HG03095 (cell line): ENCODE results near the gene DDOST.

Source experiments
- ATAC-seq: cut with Tn5 transposase; IDR thresholded peaks from one replicate; pipeline ENCODE4 v1.9.1; 2021; ENCODE audit warnings: moderate library complexity; ENCODE audit not compliant: unreplicated experiment

DDOST gene

DNA sequence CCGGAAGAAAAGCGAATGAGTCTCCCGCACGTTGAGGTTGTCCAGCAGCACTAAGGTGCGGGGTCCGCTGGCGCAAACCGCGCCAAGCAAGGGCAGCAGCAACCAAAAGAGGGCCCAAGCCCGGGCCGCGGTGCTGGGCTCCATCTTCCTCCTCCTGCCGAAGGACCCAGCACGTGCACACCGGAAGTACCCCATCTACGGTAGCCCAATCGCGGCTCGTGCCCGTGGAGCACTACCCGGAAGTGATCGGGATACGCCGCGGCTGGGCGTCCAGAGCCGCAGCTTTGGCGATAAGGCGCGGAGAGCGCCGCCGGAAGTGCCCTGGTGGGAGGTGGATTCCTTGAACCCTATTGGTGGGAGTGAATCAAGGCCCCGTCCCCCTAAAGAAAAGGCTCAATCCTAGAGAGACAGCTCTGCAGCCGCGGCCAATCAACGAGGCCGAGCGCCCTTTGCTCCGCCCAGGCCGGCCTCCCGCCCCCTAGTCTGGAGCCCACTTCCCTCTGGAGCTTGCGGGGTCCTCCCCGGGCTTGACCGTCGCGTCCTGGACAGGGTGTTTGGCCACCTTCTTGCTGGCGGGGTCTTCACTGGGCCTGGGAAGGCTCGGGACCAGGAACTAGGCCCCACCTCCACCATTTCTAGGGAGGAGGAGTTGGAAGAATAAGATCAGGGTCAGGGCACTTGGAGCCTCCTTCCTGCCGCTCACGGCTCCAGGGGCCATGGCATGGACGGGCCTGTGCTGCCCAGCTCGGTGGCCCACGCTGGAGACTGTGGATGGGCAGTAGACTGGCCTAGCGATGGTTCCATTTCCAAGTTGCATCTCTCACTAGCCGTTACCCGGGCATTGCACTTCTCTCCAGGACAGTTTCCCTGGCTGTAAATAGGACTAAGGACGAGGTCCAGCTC, at the start of gene DDOST:
DDOST (minus strand) TSS at position 163 of the 903 bp plus-strand sequence; CDS start at position 144, 19 bp downstream.
- peak; percentile 91 for ATAC-seq

DNA sequence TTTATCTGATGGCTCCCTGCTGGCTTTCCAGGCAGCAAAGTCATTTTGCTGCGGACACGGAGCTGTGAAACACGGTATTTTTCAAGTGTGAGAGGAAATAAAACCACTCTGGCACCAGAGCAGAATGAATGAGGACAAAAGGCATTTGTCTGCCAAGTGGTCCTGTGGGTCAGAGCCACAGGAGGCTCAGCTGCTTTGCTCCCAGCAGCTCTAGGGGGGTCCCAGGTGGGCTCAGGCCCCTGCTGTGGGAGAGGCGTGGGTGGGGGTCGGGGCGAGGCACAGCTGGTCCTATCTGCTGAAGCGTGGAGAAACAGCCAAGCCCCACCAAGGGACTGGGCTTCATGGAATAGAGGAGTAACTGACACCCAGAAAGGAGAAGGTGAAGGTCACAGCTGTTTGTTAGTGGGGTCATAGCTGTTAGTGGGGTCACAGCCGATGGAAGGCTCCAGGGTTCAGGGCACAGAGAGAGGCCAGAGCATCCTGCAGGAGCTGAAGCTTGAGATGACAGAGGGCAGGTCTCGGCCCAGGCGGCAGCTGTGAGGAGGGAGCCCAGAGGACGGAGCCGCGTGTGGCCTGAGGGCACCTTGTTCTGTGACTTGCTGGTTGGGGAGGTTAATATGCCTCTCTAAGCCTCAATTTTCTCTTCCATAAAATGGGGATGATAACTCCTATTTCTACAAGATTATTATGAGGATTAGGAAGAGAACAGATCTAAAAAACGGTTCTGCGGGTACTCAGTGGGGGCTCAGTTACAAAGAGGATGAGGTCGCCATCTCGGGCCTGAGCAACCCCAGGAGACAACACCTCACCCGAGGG, 49.5 kb upstream of the DDOST start:
- ATAC-seq = no peak

DNA sequence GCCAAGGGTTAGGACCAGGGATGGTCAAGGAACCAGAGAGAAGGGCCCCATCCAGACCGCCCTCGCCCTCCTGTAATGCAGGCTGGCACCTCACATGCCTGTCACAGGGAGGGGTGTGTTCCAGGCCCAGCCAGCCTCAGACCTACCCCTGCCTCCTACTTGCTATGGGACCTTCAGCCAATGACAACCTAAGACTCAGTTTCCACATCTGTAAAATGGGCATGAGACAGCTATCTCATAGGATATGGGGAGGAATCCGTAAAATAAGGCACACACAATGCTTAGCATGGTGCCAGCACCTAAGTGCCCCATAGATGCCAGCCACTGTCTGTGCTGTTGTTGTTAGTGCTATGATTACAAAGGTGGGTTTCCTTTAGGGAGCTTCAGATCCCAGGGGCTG, 48.7 kb upstream of the DDOST start:
- ATAC-seq = no peak

DNA sequence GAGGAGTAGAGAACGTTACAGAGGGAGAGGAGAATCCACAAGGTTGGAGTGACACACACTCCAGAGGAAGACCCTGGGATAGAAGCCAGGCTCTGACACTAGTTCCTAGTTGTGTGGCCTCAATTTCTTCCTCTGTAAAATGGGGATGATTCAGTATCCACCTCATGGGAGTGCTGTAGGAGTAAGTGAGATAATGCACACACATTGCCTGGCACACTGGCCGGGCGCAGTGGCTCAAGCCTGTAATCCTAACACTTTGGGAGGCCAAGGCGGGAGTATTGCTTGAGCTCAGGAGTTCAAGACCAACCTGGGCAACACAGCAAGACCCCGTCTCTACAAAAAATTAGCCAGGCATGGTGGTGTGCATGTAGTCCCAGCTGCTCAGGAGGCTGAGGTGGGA, 47.7 kb upstream of the DDOST start:
- ATAC-seq = no peak

DNA sequence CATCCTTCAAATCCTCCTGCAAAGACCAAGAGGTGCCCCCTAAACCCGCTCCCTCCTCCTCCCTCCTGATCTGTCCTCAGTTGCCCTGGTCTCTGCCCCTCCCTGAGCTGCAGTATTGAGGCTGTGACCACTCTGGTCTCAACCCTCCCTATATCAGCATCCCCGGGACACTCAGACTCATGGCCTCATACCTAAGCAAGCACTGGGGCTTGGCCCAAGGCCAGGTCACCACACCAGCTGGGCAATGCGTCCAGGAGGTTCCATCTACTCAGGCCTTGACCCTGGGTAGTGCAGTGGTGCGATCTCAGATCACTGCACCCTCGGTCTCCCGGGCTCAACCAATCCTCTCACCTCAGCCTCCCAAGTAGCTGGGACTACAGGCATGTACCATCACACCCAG, 46.9 kb upstream of the DDOST start:
- no peak for ATAC-seq

DNA sequence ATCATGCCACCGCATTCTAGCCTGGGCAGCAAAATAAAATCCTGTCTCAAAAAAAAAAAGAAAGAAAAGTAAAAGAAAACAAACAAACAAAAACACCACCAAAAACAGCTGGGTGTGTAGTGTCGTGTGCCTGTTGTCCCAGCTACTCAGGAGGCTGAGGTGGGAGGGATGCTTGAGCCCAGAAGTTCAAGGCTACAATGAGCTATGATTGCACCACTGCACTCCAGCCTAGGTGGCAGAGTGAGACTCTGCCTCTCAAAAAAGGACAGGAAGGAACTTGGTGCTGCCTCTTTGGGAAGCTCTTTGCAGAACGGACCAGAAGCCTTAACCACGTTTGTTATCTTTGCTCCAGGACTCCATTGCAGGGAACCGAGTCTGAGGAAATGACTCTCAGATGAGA, 45.7 kb upstream of the DDOST start:
- ATAC-seq = no peak

DNA sequence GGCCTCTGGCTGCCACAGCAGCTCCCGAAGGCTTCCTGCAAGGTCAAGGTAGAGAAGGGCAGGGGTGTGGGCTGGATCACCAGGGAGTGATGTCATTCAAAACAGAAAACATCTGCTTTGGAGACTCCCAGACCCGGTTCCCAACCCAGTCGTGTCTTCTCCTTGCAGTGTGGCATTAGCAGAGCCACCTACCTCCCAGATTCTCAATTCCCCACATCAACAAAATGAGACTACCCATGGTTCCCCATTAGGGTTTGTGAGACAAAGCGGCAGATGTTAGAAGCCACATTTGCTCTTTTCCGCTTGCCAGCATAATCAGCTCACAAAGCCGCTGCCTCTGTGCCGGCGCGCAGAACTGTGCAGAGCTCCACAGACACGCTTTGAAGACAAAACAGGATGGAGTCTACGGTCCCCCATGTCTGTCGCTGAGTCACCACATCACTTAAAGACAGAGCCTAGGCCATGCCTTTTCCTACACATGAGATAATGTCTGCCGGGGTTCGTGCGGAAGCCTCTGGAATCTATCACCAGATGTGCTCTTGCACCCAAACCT, 44.1 kb upstream of the DDOST start:
- no peak for ATAC-seq

DNA sequence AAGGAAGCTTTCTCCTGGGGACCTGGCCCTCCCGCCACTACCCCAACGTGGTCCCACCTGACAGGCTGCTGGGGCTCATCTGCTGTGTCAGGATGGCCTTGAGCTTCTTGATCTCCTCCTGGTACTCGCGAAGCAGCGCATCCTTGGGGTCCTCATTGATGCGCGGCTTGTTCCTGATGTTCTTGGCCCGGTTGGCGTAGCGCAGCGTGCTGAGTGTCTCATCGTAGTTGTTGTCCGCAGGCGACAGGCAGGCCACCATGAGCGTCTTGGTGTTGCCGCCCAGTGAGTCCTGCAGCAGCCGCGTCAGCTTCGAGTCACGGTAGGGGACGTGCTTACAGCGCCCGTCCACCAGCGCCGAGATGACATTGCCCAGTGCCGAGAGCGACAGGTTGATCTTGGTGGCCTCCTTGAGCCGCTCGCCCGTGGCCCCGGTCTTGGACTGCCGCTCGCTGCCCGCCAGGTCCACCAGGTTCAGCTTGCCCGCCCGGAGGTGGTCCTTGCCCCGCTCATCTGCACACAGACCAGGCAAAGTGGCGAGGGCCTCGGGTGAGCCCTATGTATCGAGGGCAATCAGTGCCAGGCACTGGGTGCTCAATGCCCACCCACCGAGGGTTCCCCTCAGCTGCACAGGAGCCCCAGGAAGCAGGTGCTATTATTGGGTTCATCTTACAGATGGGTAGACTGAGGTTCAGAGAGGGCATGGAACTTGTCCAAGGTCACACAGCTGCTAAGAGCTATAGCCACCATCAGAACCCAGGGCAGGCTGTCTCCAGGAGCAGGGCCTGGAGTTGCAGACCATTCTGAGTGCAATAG, 43.4 kb upstream of the DDOST start:
- ATAC-seq = no peak

DNA sequence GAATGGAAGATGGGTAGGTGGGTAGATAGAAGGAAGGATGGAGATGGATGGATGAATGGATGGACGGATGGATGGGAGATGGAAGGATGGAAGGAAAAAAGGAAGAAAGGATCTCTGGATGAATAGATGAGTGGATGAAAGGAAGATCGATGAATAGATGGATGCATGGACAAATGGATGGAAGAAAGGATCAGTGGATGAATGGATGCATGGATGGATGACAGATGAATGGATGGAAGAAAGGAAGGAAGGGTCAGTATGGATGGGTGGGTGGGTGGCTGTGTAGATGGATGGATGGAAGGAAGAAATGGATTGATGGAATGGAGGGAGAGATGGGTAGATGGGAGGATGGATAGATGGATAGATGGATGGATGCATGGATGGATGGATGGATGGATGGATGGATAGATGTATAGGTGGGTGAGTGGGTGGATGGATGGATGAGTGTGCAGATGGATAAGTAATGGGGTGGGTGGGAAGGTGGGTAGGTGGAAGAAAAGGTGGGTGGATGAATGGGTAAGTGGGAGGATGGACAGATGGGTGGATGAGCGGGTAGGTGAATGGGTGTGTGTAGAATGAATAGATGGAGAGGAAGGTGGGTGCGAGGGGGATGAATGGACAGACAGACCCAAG, 42.1 kb upstream of the DDOST start:
- ATAC-seq = no peak

DNA sequence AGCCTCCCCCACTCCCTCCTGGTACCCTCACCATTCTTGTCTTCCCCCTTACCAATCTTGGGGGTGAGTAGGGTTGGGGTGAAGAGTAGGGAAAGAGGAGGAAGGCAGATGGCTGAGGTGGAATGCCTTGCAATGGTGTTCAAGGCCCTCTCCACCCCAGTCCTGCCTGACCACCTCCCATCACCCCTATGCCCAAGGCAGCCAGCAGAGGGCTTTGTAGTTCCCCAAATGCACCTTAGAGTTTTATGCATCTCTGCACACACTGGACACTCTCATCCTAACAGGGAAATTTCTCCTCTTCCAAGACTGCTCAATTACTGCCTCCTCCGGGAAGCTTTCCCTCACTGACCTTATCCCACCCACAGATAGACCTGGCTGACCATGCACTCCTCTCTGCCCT, 41.2 kb upstream of the DDOST start:
- ATAC-seq = no peak

DNA sequence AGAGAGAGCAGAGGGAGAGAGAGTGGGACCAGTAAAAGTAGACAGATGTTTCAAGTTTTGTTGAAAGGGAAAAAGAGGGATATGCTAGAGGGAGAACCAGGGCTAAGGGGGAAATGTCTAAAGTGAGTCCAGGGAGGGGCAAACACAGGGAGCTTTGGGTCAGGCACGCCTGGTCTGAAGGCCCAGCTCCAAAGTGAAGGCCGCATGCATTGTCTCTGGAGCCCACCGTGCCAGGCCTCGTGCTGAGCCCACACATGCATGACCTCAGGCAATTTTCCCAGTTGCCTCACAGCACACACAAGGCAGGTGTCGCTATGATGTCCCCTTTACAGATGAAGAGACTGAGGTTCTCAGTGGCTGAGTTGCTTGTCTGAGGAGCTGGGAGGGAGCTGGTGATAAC, 40.7 kb upstream of the DDOST start:
- ATAC-seq = no peak

DNA sequence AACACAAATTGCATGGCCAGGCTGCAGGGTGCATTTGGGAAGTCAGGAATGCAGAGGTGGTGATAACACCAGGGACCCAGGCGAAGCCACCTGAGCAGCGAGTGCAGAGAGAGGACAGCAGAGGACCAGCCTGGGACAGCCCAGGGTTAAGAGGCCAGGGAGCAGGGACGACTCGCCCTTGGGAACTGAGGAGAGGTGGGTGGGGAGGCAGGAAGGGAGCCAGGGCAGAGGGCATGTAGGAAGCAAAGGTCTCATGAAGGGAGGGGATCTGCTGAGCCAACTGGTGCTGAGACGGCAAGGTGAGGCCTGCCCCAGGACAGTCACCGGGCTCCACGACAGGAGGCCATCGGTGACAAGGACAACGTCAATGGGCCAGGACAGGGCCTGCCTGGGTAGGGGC, 40.3 kb upstream of the DDOST start:
- ATAC-seq = no peak

DNA sequence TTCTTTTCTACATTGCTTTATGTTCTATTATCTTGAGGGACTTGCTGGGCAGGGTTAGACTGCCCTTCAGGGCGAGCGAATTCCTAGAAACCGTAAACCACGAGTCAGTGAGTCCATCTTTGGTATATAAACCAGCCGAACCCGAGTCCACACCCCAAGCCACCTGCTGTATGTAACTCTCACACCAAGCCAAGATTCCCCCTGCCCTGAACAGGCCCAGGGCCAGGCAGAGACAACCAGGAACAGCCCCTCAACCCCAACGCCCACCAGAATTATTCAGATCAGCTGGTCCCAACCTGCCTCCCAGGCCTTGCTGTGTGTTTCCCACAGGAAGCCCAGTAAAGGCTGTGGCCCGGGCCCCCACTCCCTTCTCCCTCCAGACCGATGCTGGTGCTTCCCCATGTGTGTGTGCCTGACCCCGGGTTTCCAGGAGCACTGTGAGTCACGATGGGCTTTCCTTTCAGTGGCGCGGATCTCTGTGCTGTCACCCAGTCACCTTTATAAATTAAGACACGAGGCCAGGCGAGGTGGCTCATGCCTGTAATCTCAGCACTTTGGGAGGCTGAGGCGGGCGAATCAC, 39.6 kb upstream of the DDOST start:
- no peak for ATAC-seq

DNA sequence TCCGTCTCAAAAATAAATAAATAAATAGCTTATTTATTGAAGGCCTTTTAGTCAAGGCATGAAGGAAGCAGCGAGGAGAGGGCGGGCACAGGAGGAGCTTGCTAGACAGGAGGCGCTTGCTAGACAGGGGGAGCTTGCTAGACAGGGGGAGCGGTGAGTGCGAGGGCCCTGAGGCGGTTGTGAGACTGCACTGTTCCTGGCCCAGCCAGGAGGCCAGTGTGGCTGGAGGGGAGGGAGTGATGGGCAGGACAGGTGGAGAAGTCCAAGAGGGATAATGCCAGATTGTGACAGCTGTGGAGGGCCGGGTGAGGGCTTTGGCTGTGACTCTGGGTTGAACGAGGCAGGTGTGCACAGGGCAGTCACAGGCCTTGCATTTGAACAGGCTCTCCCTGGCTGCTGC, 38.4 kb upstream of the DDOST start:
- no peak for ATAC-seq

DNA sequence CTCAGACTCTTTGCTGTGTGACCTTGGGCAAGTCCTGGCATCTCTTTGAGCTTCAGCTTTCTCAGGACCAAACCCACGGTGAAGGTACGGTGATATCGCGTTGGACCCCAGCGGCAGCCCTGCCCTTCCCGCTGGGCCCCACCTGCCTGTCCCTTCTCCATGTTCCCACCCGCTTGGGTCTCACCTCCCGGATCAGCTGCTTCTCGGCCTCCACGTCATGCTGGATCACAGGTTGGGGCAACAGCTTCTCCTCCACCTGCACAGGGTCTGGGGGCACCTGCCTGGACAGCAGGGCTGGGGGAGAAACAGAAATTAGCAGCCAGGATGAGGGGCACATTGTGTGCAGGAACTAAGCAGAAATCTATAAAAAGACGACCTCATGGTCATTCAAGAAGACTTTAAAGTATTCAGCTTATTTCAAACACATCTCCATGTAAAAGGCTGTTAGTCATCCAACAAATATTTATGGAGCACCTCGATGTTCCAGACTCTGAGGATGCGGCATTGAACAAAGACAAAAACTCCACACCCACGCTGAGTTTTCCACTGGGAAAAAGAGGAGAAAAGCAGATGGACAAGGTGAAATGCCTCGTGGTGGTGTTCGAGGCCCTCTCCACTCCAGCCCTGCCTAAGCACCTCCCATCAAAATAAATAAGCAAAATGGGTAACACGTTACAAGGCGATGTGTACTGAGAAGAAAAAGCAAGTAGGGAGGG, 37.2 kb upstream of the DDOST start:
- no peak for ATAC-seq

DNA sequence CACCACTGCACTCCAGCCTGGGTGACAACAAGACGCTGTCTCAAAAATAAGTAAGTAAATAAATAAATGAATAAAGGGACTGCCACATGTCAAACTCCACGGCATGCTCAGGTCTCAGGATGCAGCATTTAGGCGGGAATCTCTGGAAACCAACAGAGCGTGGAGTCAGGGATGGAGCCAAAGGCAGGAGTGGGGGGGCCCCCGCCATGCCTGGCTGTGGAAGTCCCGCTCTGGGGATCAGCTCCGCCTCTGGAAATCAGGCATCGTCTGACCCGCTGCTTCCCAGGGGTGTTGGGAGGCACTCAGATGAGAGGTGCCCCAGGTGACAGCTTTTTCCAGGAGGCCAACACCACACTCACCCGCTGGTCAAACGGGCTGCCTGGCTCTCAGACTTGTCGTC, 36.4 kb upstream of the DDOST start:
- no peak for ATAC-seq

DNA sequence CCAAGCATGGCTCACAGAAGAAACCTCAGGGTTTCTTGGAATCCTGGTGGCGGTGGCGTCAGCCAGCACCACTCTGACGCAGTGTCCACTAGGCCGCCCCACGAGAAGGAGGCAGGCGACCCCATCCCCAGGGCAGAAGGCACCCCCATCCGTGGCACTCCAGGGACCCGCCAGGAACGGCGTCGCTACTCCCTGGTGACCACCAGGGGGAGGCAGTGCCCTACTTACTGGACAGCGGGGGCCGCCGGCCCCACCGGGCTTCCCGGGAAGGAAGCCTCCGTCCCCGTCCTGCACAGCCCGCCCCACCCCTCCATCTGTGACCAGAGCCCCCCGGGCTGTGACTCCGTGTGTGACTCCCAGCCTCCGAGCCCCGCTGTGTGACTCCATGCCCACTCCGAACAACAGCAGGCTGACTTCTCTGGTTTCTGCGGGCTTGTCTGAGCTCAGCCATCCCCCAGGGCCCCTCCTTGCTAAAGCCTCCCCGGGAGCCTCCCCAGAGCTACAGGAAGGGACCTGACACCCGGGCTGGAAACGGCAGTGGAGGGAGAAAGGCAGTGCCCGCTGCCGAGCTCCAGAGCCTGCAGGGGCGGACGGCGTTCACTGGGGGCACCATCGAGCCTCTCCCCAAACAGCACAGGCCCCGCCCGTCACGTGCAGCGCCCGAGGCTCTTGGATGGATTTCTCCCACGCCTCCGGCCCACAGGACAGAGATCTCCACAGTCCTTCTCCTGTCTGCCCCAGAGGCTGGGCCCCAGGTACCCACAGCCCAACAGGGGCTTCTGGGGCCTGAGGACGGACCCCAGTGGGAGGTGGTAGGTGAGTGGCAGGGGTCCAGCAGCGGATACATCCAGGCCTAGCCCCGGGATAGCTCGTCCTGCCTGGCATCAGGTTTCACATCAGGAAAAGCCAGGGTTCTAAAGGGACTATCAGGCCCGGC, 35.5 kb upstream of the DDOST start:
- peak; percentile 65 for ATAC-seq

DNA sequence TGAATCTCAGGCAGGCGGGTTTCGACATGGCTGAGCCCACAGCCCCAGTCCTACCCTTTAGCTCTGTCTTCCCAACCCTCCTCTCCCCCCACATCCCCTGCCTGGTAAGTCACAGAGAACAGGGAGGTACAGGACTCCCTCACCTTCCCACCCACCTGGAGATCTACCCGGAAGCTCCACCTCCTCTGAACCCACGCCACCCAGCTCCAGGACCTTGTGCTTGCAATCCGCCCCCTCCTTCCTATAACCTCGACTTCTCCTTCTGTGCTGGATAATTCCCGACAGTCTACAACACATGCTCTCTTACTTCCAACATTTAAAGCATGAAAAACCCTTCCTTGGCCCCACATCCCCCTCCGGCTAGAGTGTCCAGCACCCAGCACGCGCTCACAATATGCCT, 34.3 kb upstream of the DDOST start:
- no peak for ATAC-seq
